Neutrophil (primary cell): ENCODE measurements around the gene B4GAT1.
A peak's percentile ranks its signal among the peaks of the same experiment; 100 is the strongest.

ENCODE experiments used
- H3K27ac ChIP-seq: fragments of 200-600 bp; sonication (generic); 2 replicates; pipeline ENCODE4 v1.5.1; 2016; ENCODE audit warnings: mild to moderate bottlenecking, moderate library complexity
- H3K27me3 ChIP-seq: fragments of 200-600 bp; sonication (generic); 2 replicates; pipeline ENCODE4 v1.6.0; 2016; ENCODE audit warnings: mild to moderate bottlenecking
- H3K36me3 ChIP-seq: fragments of 200-600 bp; sonication (generic); 2 replicates; pipeline ENCODE4 v1.5.1; 2017
- H3K4me1 ChIP-seq, 2 experiments: fragments of 200-600 bp in 1 of 2; sonication (generic) in 1 of 2; 1 replicate in 1 of 2; 2 replicates in 1 of 2; pipeline versions ENCODE4 v1.5.1 to v1.6.1; 2013 to 2016; ENCODE audit warnings: low read depth in 1 of 2, low read length in 1 of 2, mild to moderate bottlenecking in 1 of 2, moderate library complexity in 1 of 2; ENCODE audit not compliant: control insufficient read depth in 1 of 2, insufficient read depth in 1 of 2
- H3K4me3 ChIP-seq, 2 experiments: fragments of 200-600 bp in 1 of 2; sonication (generic) in 1 of 2; 1 replicate in 1 of 2; 2 replicates in 1 of 2; pipeline ENCODE4 v1.5.1; 2013 to 2016; ENCODE audit warnings: low read depth in 1 of 2, low read length in 1 of 2, mild to moderate bottlenecking in 1 of 2, moderate library complexity in 1 of 2
- H3K9me3 ChIP-seq: fragments of 200-600 bp; sonication (generic); 2 replicates; pipeline ENCODE4 v1.5.1; 2016
- TF ChIP-seq, protein P1 (sequence below): fragments of 200-600 bp; sonication (generic); IDR thresholded peaks from 2 replicates; pipeline ENCODE4 v1.5.1; 2016; ENCODE audit warnings: antibody characterized with exemption

The B4GAT1 gene

DNA sequence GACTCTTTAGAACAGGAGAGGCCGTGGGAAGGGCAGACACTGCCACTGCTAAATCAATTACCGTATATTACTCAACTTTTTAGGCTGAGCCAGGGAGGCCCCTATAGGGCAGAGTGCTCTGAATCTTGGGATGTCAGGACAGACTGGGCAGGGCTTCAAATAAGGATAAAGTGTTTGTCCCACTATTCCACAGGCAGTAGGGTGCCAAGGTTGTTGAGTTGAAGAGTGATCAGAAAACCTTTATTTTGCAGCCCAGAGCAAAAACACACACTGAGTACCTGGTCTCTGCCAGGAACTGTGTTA lies 1.6 kb upstream of the B4GAT1 start:
- H3K9me3 ChIP-seq, result no peaks in the 10 kb centered on the region
- H3K36me3 ChIP-seq, result no peaks in the 10 kb centered on the region
- H3K4me1 ChIP-seq, result peaks cover 25 to 28% of the 10 kb centered on the region in 2 experiments
- H3K27ac ChIP-seq, result no peak overlapping the region
- no peak overlapping the region for H3K4me3 ChIP-seq
- H3K27me3 ChIP-seq, result peaks cover 50% of the 10 kb centered on the region
- TF ChIP-seq, protein P1, sequence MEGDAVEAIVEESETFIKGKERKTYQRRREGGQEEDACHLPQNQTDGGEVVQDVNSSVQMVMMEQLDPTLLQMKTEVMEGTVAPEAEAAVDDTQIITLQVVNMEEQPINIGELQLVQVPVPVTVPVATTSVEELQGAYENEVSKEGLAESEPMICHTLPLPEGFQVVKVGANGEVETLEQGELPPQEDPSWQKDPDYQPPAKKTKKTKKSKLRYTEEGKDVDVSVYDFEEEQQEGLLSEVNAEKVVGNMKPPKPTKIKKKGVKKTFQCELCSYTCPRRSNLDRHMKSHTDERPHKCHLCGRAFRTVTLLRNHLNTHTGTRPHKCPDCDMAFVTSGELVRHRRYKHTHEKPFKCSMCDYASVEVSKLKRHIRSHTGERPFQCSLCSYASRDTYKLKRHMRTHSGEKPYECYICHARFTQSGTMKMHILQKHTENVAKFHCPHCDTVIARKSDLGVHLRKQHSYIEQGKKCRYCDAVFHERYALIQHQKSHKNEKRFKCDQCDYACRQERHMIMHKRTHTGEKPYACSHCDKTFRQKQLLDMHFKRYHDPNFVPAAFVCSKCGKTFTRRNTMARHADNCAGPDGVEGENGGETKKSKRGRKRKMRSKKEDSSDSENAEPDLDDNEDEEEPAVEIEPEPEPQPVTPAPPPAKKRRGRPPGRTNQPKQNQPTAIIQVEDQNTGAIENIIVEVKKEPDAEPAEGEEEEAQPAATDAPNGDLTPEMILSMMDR, result no peak

DNA sequence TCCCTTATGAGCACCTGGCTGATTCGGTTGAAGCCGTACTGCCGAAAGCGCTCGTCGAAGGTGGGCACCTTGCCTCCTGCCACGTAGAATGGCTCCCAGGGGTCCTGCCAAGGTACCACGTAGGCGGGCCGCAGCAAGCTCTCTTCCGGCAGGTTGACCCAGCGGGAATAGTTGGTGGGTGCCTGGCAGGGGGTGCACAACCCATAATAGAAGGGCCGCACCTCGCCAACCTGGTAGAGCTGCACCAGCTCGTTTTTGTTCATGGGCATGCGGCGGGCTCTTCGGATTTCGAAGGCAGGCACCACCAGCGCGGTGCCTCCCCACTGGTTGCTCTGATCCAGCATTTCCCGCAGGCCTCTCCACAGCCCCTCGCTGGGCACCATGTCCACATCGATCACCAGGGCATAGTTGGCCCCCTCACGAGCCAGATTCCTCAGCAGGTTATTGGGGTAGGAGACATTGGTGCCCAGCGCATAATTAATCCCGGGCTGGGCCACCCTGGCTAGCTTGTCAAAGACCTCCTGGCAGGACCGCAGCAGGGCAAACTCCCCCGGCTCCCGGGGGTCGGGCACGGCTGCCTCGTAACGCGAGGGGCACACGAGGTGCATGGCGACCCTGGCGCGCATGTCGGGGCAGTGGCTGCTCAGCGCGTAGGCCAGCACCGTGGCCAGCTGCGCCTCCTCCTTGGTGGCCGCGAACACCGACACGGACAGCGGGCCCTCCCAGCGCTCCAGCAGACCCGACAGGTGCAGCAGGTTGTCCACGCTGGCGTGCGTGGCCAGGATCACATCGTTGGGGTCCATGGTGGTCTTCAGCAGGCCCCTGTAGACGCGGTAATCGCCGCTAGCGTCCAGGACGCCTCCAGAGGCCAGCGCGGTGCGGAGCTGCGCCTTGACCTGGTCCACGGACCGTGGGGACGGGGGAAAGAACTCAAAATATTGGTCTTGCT lies 679 bp downstream of the B4GAT1 start:
- peaks cover 18% of the 10 kb centered on the region for H3K36me3 ChIP-seq
- TF ChIP-seq, protein P1, result no peak
- H3K27ac ChIP-seq, result no peak overlapping the region
- peaks cover 50% of the 10 kb centered on the region for H3K27me3 ChIP-seq
- no peaks in the 10 kb centered on the region for H3K9me3 ChIP-seq
- H3K4me1 ChIP-seq, result peaks cover 31% of the 10 kb centered on the region in 2 experiments
- H3K4me3 ChIP-seq, result peak overlapping the region; percentile 49 to 54

DNA sequence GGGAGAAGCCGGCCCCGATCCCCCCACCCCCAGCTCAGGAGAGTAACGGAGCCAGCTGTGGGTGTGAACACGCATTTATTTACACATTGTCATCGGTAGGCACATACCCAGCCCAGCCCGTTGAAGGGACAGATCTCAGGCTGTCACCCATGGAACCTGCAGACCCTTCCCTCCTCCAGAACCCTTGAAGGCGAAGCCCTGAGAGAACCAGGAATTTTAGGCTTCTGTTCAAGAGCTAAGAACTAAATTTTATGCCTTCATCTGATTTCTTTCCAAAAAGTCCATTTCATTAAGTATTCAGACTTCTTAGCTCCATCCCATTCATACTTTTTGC lies 2.1 kb downstream of the B4GAT1 start:
- peaks cover 32% of the 10 kb centered on the region for H3K36me3 ChIP-seq
- H3K4me1 ChIP-seq, result peaks cover 31% of the 10 kb centered on the region in 2 experiments
- peak overlapping the region; percentile 86 for H3K27ac ChIP-seq
- TF ChIP-seq, protein P1, result no peak
- H3K4me3 ChIP-seq, result peak overlapping the region; percentile 84 to 91
- H3K27me3 ChIP-seq, result peaks cover 44% of the 10 kb centered on the region
- H3K9me3 ChIP-seq, result no peaks in the 10 kb centered on the region

DNA sequence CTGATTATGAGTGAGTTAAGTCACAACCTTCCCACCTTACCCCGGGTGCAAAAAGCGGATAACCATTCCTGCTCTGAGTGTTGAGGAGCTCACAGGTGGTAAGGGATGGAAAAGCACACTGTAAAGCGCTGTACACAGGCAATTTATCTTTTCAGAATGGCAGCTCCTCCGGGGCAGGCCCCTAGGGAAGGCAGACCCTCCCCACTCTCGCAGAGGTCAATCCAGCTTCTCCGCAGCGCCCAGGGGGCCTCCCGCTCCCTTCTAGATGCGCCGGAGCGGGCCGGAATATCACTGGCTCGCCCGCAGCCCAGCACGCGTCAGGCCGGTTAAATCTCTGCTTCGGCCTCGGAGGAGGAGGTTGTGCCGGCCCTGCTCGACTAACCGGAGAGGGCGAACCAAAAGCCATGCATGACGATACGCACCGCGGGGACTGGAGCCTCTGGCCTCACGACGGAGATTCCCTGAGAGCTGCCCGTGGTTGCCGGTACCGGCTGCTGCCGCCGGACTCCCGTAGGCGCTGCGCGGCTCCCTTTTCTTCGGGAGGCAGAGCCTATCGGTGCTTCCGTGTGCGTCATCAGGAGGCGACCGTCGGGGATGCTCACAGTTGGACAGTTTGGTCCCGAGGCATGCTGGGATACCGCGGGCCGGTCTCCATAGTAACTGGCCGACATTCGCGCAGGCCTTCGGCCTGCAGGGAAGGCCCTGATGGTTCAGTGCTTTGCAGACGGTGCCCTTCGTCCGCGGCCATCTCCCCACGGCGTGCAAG lies 2.7 kb downstream of the B4GAT1 start, which contains the start of gene BRMS1:
Gene BRMS1 (minus strand): TSS at position 555 of the 766 bp plus-strand sequence. CDS start 2,870 bp downstream, outside the sequence.
- Histone ChIP-seq H3K4me3 (peak within 1 kb of the TSS; percentile 84 to 91), H3K27me3 (peaks cover 38% of the 10 kb centered on the region), H3K9me3 (no peaks in the 10 kb centered on the region), H3K4me1 (peaks cover 31% of the 10 kb centered on the region in 2 experiments), H3K36me3 (peaks cover 38% of the 10 kb centered on the region), H3K27ac (peak within 1 kb of the TSS; percentile 86)
- TF ChIP-seq, protein P1, result peak; percentile 83

DNA sequence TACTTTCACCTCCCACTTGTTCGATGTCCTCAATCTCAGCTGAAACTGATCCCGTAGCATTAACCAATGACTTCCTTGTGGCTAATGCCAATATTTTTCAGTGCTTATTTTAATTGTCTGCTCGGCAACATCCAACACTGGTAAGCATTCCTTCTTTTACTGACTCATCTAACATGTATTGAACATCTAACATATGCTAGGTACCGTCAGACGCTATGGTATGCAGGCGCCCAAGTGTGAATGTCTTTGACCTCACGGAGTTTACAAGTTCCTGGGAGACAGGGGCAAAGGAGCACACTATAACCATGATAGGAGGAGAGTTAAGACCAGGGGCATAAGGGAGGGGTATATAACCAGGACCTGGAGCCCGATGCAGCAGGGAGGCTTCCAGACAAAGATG lies 4.3 kb downstream of the B4GAT1 start:
- no peak overlapping the region for H3K27ac ChIP-seq
- H3K9me3 ChIP-seq, result no peaks in the 10 kb centered on the region
- peaks cover 23% of the 10 kb centered on the region for H3K27me3 ChIP-seq
- H3K36me3 ChIP-seq, result peaks cover 53% of the 10 kb centered on the region
- TF ChIP-seq, protein P1, result no peak
- H3K4me3 ChIP-seq, result no peak overlapping the region
- H3K4me1 ChIP-seq, result peaks cover 31% of the 10 kb centered on the region in 2 experiments
